ENCODE measurements around the gene HILPDA.
"Not testable (repeated sequence)": the region's sequence is repeated elsewhere in the genome, so short reads cannot be mapped to it uniquely, and the experiment has no call there.

HILPDA gene

GRCh38 chr7:128431754-128432153 is 23.9 kb upstream of the HILPDA start:
- DNase-seq (ENCODE audit: low read depth) = no peak

- DNase-seq (ENCODE audit: low read depth) = no peak
Measured at GRCh38 chr7:128434413-128435326, 21.0 kb upstream of the HILPDA start.

GRCh38 chr7:128435327-128435686 is 20.4 kb upstream of the HILPDA start:
- no peak for DNase-seq (ENCODE audit: low read depth)

GRCh38 chr7:128437426-128438332 is 18.0 kb upstream of the HILPDA start:
- no peak for DNase-seq (ENCODE audit: low read depth)

- no peak for DNase-seq (ENCODE audit: low read depth)
Measured at GRCh38 chr7:128442356-128442755, 13.3 kb upstream of the HILPDA start.

GRCh38 chr7:128443831-128444600 is 11.7 kb upstream of the HILPDA start:
- DNase-seq (ENCODE audit: low read depth) = no peak

- no peak for DNase-seq (ENCODE audit: low read depth)
Measured at GRCh38 chr7:128446306-128446705, 9.4 kb upstream of the HILPDA start.

GRCh38 chr7:128447941-128448564 is 7.6 kb upstream of the HILPDA start:
- no peak for DNase-seq (ENCODE audit: low read depth)

GRCh38 chr7:128448751-128449302 is 6.9 kb upstream of the HILPDA start:
- DNase-seq (ENCODE audit: low read depth) = no peak

- no peak for DNase-seq (ENCODE audit: low read depth)
Measured at GRCh38 chr7:128450409-128450808, 5.3 kb upstream of the HILPDA start.

- no peak for DNase-seq (ENCODE audit: low read depth)
Measured at GRCh38 chr7:128450913-128451312, 4.8 kb upstream of the HILPDA start.

GRCh38 chr7:128452552-128452951 is 3.1 kb upstream of the HILPDA start:
- no peak for DNase-seq (ENCODE audit: low read depth)

GRCh38 chr7:128453836-128454804 is 1.6 kb upstream of the HILPDA start:
- DNase-seq (ENCODE audit: low read depth) = no peak

GRCh38 chr7:128454808-128455542 is 703 bp upstream of the HILPDA start:
- no peak for DNase-seq (ENCODE audit: low read depth)

GRCh38 chr7:128456255-128456725 is 612 bp downstream of the HILPDA start:
- DNase-seq (ENCODE audit: low read depth) = no peak

- DNase-seq (ENCODE audit: low read depth) = not testable (repeated sequence)
Measured at GRCh38 chr7:128457385-128457784, 1.7 kb downstream of the HILPDA start.

GRCh38 chr7:128458956-128459355 is 3.3 kb downstream of the HILPDA start:
- no peak for DNase-seq (ENCODE audit: low read depth)

- peak; percentile 60 for DNase-seq (ENCODE audit: low read depth)
Measured at GRCh38 chr7:128459394-128459878, 3.8 kb downstream of the HILPDA start.

- DNase-seq (ENCODE audit: low read depth) = no peak
Measured at GRCh38 chr7:128462460-128462859, 6.8 kb downstream of the HILPDA start.
